AG10803 (cell line): ENCODE data around the gene RB1.

Source experiments
- DNase-seq: peaks from one replicate; pipeline ENCODE4 v3.0.0; 2010; ENCODE audit warnings: low read depth
- H3K4me3 ChIP-seq: 2 replicates; pipeline ENCODE4 v1.5.1; 2011; ENCODE audit warnings: mild to moderate bottlenecking, low read length, control low read depth
- TF ChIP-seq, protein P1 (sequence below): conservative IDR thresholded peaks from 2 replicates; pipeline ENCODE4 v1.5.1; 2011; ENCODE audit warnings: mild to moderate bottlenecking, low read length, control low read depth, inconsistent platforms

Gene RB1

GRCh38 chr13:48528720-48529119, 225.2 kb downstream of the RB1 start:
- no peak overlapping the region for H3K4me3 ChIP-seq
- TF ChIP-seq, protein P1, sequence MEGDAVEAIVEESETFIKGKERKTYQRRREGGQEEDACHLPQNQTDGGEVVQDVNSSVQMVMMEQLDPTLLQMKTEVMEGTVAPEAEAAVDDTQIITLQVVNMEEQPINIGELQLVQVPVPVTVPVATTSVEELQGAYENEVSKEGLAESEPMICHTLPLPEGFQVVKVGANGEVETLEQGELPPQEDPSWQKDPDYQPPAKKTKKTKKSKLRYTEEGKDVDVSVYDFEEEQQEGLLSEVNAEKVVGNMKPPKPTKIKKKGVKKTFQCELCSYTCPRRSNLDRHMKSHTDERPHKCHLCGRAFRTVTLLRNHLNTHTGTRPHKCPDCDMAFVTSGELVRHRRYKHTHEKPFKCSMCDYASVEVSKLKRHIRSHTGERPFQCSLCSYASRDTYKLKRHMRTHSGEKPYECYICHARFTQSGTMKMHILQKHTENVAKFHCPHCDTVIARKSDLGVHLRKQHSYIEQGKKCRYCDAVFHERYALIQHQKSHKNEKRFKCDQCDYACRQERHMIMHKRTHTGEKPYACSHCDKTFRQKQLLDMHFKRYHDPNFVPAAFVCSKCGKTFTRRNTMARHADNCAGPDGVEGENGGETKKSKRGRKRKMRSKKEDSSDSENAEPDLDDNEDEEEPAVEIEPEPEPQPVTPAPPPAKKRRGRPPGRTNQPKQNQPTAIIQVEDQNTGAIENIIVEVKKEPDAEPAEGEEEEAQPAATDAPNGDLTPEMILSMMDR, result no peak
- no peak for DNase-seq

- no peak overlapping the region for H3K4me3 ChIP-seq
- TF ChIP-seq, protein P1, result no peak
- DNase-seq, result no peak
Observed at GRCh38 chr13:48530833-48531232, 227.3 kb downstream of the RB1 start.
